ENCODE results near the gene RNU1-1. TPM values are rescaled to one million over a fixed set of nuclear protein-coding genes. Genes with fewer than 3 reads are reported as not detected.
"Not testable (repeated sequence)": the region's sequence is repeated elsewhere in the genome, so short reads cannot be mapped to it uniquely, and the experiment has no call there.

RNU1-1 gene
- total RNA-seq, 2 experiments from 2014 or later, result 820 to 1,043 TPM

- H3K9me3 Mint-ChIP-seq; CTCF ChIA-PET; DNase-seq; ATAC-seq; H3K27ac Mint-ChIP-seq; H3K4me1 Mint-ChIP-seq (ENCODE audit: low read depth); intact Hi-C loops (cut with micrococcal nuclease); H3K4me3 Mint-ChIP-seq; H3K36me3 Mint-ChIP-seq (ENCODE audit: low read depth); POLR2A ChIA-PET: not testable (repeated sequence)
- H3K27me3 Mint-ChIP-seq, result peaks cover 19% of the 10 kb centered on the region
Measured at GRCh38 chr1:16537528-16537927, 23.4 kb upstream of the RNU1-1 start.

DNA sequence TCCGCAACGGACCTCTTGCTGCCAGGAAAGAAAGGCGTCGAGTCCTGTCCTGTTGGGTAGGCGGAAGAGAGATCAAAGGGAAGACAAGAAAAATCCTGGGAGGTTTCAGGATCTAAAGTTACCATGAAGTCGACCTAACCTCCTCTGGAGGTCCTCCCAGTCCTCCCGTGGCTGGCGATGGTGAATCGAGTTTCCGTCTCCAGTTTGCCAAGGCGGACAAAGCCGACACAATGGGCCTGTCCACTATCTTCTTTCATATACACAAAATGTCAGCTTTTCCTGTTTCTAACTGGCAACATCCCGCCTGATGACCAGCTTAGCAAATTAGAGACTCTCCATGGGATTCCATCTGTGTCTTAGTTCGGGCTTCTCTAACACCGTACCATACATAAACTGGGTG lies 22.7 kb upstream of the RNU1-1 start:
- intact Hi-C loops (cut with micrococcal nuclease), result not testable (repeated sequence)

DNA sequence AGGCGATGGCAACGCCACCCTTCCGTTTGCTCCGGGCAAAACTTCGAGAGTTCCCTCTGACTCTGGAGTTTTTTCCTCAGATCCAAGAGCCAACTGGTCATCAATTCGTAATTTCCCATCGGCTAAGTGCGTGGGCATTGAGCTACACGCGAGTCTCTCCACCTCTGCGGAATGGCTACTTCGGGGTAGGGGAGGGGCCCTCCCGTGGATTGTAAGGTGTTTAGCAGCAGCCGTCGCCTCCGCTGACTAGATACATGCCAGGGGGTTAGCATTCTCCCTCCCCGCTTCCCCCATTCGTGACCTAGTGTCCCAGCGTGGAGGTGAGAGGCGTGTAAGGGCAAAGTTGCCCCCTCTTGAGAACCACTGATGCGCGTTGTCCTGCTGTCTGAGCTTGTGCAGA lies 21.8 kb upstream of the RNU1-1 start:
- CTCF ChIA-PET; H3K27ac Mint-ChIP-seq; H3K9me3 Mint-ChIP-seq; H3K4me1 Mint-ChIP-seq (ENCODE audit: low read depth); H3K36me3 Mint-ChIP-seq (ENCODE audit: low read depth); intact Hi-C loops (cut with micrococcal nuclease); H3K4me3 Mint-ChIP-seq; DNase-seq; ATAC-seq; POLR2A ChIA-PET: not testable (repeated sequence)
- H3K27me3 Mint-ChIP-seq, result peaks cover 30% of the 10 kb centered on the region

More for the DNA sequence above, 22.7 kb upstream of the RNU1-1 start:
- ATAC-seq; POLR2A ChIA-PET; H3K36me3 Mint-ChIP-seq (ENCODE audit: low read depth); CTCF ChIA-PET; DNase-seq; H3K4me3 Mint-ChIP-seq; H3K27ac Mint-ChIP-seq; H3K4me1 Mint-ChIP-seq (ENCODE audit: low read depth); H3K9me3 Mint-ChIP-seq: not testable (repeated sequence)
- peaks cover 24% of the 10 kb centered on the region for H3K27me3 Mint-ChIP-seq

- H3K36me3 Mint-ChIP-seq (ENCODE audit: low read depth); ATAC-seq; H3K4me1 Mint-ChIP-seq (ENCODE audit: low read depth); DNase-seq; intact Hi-C loops (cut with micrococcal nuclease); POLR2A ChIA-PET; H3K27ac Mint-ChIP-seq; CTCF ChIA-PET; H3K9me3 Mint-ChIP-seq: not testable (repeated sequence)
- H3K27me3 Mint-ChIP-seq, result peaks cover 30% of the 10 kb centered on the region
- H3K4me3 Mint-ChIP-seq, result peak overlapping the region; percentile 68
Measured at GRCh38 chr1:16535487-16535886, 21.4 kb upstream of the RNU1-1 start.

DNA sequence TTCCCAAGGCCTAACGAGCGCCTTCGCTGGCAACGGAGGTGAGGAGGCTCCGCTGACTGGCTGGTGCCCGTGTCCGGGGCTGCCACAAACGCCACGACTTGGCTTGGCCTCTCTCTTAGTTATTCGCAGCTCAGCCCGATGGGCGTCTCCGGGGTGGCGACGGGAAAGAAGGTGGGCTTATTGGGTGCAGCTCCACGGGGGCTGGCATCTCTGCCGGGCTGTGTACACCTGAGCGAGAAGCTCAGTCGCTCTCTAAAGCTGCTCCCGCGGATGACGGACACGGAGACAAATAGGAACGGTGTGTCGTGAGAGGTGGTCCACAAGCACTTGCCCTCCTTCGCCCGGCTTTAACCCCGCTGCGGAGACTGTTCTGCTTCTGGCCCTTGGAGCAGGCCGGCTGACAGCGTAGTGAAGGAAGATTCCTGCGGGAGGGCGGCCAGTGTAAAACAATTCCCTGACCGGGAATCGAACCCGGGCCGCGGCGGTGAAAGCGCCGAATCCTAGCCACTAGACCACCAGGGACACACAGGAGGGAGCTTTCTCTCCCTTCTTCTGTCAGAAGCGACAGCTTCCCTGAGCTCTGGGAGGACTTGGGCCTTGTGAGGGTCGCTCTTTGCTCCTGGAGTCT lies 20.9 kb upstream of the RNU1-1 start:
- H3K36me3 Mint-ChIP-seq (ENCODE audit: low read depth); CTCF ChIA-PET; intact Hi-C loops (cut with micrococcal nuclease); H3K4me1 Mint-ChIP-seq (ENCODE audit: low read depth); H3K9me3 Mint-ChIP-seq; POLR2A ChIA-PET: not testable (repeated sequence)
- DNase-seq (peak; percentile 73), ATAC-seq (peak; percentile 89)
- H3K27ac Mint-ChIP-seq, result peak overlapping the region; percentile 57
- peaks cover 32% of the 10 kb centered on the region for H3K27me3 Mint-ChIP-seq
- H3K4me3 Mint-ChIP-seq, result peak overlapping the region; percentile 68

GRCh38 chr1:16534239-16534828 lies 20.2 kb upstream of the RNU1-1 start:
- H3K27ac Mint-ChIP-seq; CTCF ChIA-PET; H3K36me3 Mint-ChIP-seq (ENCODE audit: low read depth); H3K9me3 Mint-ChIP-seq; intact Hi-C loops (cut with micrococcal nuclease); ATAC-seq; H3K4me1 Mint-ChIP-seq (ENCODE audit: low read depth); POLR2A ChIA-PET: not testable (repeated sequence)
- peaks cover 32% of the 10 kb centered on the region for H3K27me3 Mint-ChIP-seq
- DNase-seq, result peak; percentile 10
- peak overlapping the region; percentile 68 for H3K4me3 Mint-ChIP-seq

DNA sequence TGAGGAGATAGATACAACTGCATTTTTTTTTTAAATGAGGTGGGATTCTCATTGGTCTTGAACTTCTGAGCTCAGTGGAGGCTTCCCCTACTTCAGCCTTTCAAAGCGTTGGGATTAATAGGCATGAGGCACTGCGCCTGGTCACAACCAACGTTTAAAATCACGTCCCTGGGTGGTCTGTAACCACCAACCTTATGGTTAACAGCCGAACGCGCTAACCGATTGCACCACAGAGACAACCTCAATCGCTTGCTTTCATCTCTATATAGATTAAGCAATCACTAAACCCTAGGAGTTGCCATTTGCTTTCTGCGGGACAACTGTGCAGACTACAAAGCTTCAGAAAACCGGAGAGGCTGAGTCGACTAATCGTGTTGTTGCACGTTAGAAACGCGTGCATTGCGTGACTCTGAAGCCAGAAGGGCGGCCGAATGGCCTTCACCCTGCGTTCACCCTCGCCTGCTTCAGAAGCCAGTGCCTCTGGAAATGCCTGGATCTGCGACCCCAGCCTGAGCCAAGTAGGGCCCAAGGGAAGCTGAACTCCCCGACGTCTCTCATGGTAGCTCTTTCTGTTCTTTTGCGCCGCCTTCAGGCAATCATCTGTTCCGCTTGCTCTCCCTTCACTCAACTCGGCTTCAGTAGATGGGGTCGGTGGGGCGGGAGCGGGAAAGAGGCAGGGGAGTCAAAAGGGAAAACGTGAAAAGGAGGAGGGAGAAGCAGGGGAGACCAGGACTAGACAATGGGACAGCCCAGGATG lies 18.3 kb upstream of the RNU1-1 start:
- POLR2A ChIA-PET; CTCF ChIA-PET; H3K27ac Mint-ChIP-seq; H3K36me3 Mint-ChIP-seq (ENCODE audit: low read depth); ATAC-seq; H3K9me3 Mint-ChIP-seq; H3K4me3 Mint-ChIP-seq; DNase-seq; intact Hi-C loops (cut with micrococcal nuclease); H3K4me1 Mint-ChIP-seq (ENCODE audit: low read depth): not testable (repeated sequence)
- peaks cover 31% of the 10 kb centered on the region for H3K27me3 Mint-ChIP-seq

DNA sequence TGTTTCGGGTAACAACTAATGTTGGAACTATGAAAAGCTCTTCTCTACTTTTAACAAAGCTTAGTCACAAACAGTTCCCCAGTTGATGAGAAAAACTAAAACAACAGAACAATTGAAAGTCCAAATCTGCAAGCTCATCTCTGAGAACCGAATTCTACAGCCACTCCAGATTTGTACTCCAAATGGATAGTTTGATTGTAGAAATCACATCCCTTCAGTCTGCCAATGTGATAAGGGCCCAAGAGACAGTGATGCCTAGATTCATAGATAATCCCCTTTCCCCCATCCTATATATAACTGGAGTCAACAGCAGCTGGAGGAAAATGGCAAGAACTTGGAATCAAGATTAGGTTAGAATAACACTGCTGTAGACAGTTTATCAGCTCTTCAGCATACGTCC lies 14.3 kb upstream of the RNU1-1 start:
- H3K36me3 Mint-ChIP-seq (ENCODE audit: low read depth); H3K4me1 Mint-ChIP-seq (ENCODE audit: low read depth); intact Hi-C loops (cut with micrococcal nuclease); H3K27ac Mint-ChIP-seq; ATAC-seq; CTCF ChIA-PET; H3K4me3 Mint-ChIP-seq; DNase-seq; H3K9me3 Mint-ChIP-seq: not testable (repeated sequence)
- peaks cover 23% of the 10 kb centered on the region for H3K27me3 Mint-ChIP-seq
- POLR2A ChIA-PET, result interaction anchor here (1.3 kb wide), 1 partner anchor 15 kb away, joined by 3 read pairs; no protein-coding TSS in a partner anchor

GRCh38 chr1:16525769-16526168 lies 11.7 kb upstream of the RNU1-1 start:
- ATAC-seq; H3K36me3 Mint-ChIP-seq (ENCODE audit: low read depth); POLR2A ChIA-PET; H3K27ac Mint-ChIP-seq; H3K4me1 Mint-ChIP-seq (ENCODE audit: low read depth); H3K9me3 Mint-ChIP-seq; intact Hi-C loops (cut with micrococcal nuclease); DNase-seq; H3K4me3 Mint-ChIP-seq; CTCF ChIA-PET: not testable (repeated sequence)
- H3K27me3 Mint-ChIP-seq, result peaks cover 12% of the 10 kb centered on the region

GRCh38 chr1:16521679-16522078 lies 7.6 kb upstream of the RNU1-1 start:
- ATAC-seq; H3K4me1 Mint-ChIP-seq (ENCODE audit: low read depth); H3K36me3 Mint-ChIP-seq (ENCODE audit: low read depth); DNase-seq; H3K9me3 Mint-ChIP-seq; intact Hi-C loops (cut with micrococcal nuclease); POLR2A ChIA-PET; H3K4me3 Mint-ChIP-seq; CTCF ChIA-PET; H3K27ac Mint-ChIP-seq: not testable (repeated sequence)
- peaks cover 29% of the 10 kb centered on the region for H3K27me3 Mint-ChIP-seq
